EH (cell line): ENCODE results near the gene NME2.

Experiments used
- DNase-seq: peaks from one replicate; pipeline ENCODE4 v3.0.0-alpha.2; 2015; ENCODE audit warnings: low read depth

The NME2 gene

DNA sequence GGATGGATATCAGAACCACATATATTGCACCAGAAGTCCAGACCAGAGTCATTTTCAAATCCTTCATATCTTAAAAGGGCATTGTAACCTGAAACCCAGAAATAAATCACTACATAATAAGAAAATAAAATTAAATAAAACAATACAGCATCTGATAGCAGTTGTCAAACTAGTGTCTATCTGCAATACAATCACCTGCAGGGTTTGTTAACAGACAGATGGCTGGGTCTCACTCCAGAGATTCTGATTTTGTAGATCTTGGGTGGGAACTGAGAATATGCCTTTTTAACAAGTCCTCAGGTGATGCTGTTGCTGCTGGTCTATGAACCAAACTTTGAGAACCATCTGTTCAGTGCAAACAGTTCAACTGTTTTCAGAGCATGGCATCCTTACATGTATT lies 37.6 kb downstream of the NME2 start:
- DNase-seq = no peak

DNA sequence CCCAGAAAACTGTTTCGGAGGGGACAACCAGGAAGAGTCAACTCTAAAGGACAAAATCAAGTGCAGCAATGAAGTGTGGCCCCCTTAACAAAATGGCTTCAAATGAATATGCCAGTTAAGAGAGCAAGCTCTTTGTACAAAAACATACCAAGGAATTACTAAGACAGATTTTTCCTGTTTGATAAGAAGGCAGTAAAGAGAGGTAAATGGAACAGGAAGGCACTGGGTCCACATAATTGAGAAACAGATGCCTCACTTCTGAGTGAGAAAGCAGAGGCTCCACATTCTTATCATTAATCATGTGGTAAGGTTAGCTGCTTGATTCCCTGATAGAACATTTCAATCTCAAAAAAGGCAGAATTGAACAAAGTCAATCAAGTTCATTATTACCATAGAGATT lies 48.7 kb downstream of the NME2 start:
- no peak for DNase-seq

DNA sequence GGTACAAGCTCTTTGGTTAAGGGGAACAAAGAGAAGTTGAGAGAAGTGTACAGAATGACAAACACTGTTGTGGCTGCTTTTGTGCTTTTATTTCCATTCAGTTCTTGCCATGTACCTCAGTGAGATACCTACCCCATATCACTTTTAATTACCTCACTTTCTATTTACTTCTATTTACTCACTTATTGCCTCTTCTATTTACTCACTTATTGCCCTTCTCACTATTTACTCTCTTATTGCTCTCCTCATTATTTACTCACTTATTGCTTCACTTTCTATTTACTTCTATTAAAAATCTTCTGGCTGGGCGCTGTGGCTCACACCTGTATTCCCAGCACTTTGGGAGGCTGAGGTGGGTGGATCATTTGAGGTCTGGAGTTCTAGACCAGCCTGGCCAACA lies 51.7 kb downstream of the NME2 start:
- no peak for DNase-seq

DNA sequence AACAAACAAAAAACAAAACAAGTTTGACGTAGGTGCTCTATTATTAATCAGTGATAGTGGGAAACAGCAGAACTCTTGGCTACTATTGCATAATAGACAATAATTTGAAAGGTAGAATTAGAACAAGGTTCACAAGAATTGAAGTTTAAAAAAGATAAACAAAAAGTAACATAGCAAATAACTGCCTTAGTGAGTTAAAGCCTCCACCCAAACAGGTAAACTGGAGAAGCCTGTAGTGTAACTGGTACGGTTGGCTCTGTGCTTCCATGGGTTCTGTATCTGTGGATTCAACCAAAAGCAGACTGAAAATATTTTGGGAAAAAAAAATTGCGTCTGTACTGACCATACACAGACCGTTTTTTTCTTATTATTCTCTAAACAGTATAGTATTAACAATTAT lies 55.1 kb downstream of the NME2 start:
- no peak for DNase-seq
